A673 (cell line): ENCODE data around the gene SDK1. TPM values are rescaled to one million over a fixed set of nuclear protein-coding genes. Genes with fewer than 3 reads are reported as not detected.

Experiments
- BruUV-seq: library from RNA; stranded (reverse); fragments of 400-500 nt; replicated peaks from 2 replicates; lab custom pipeline; 2021; lab: Mats Ljungman, UMichigan
- CTCF ChIA-PET: fragments of 300-600 bp; sonication (Branson Sonifier 250); formaldehyde crosslinking; loops from one replicate; lab custom pipeline; 2022; ENCODE audit warnings: antibody characterized with exemption; lab: Charles Lee
- POLR2A ChIA-PET: fragments of 300-600 bp; sonication (Branson Sonifier 250); formaldehyde crosslinking; loops from one replicate; lab custom pipeline; 2022; ENCODE audit warnings: antibody characterized with exemption; ENCODE audit not compliant: low non-redundant PET; lab: Charles Lee
- DNase-seq: peaks from one replicate; pipeline ENCODE4 v3.0.0-alpha.2; 2015; ENCODE audit warnings: low spot score
- H3K27ac ChIP-seq: fragments of 200-600 bp; sonication (generic); 2 replicates; pipeline ENCODE4 v1.5.1; 2016; ENCODE audit warnings: mixed run types, low read depth, mild to moderate bottlenecking, mixed read lengths, antibody characterized with exemption, low read length; ENCODE audit not compliant: poor library complexity, severe bottlenecking
- H3K27me3 ChIP-seq: fragments of 200-600 bp; sonication (generic); replicated peaks from 2 replicates; pipeline ENCODE4 v1.6.1; 2017; ENCODE audit warnings: mixed run types, low read depth, mild to moderate bottlenecking, mixed read lengths, antibody characterized with exemption, low read length; ENCODE audit not compliant: insufficient read depth, poor library complexity
- H3K36me3 ChIP-seq: fragments of 200-600 bp; sonication (generic); 2 replicates; pipeline ENCODE4 v1.6.1; 2016; ENCODE audit warnings: mixed run types, mild to moderate bottlenecking, mixed read lengths, antibody characterized with exemption, low read length; ENCODE audit not compliant: insufficient read depth, poor library complexity, severe bottlenecking
- H3K4me1 ChIP-seq: fragments of 200-600 bp; sonication (generic); 2 replicates; pipeline ENCODE4 v1.6.1; 2017; ENCODE audit warnings: mixed run types, mild to moderate bottlenecking, mixed read lengths, antibody characterized with exemption, low read length; ENCODE audit not compliant: insufficient read depth, poor library complexity, severe bottlenecking
- H3K4me3 ChIP-seq: fragments of 200-600 bp; sonication (generic); 2 replicates; pipeline ENCODE4 v1.5.1; 2016; ENCODE audit warnings: low read depth, mixed run types, mild to moderate bottlenecking, mixed read lengths, low read length; ENCODE audit not compliant: poor library complexity, severe bottlenecking
- H3K9me3 ChIP-seq: fragments of 200-600 bp; sonication (generic); 2 replicates; pipeline ENCODE4 v1.6.1; 2016; ENCODE audit warnings: mixed run types, low read depth, mild to moderate bottlenecking, mixed read lengths, antibody characterized with exemption, low read length; ENCODE audit not compliant: poor library complexity, severe bottlenecking
- CTCF ChIP-seq: fragments of 300-800, 200-600 bp; sonication (generic); conservative IDR thresholded peaks from 2 replicates; pipeline ENCODE4 v1.5.1; 2017; ENCODE audit warnings: low read depth, mild to moderate bottlenecking, antibody characterized with exemption, low read length, moderate library complexity, mixed read lengths
- EZH2 ChIP-seq: fragments of 200-600 bp; sonication (generic); IDR thresholded peaks from 2 replicates; pipeline ENCODE4 v1.6.1; 2017; ENCODE audit warnings: borderline replicate concordance, low read depth, mild to moderate bottlenecking, mixed read lengths, antibody characterized with exemption, low read length; ENCODE audit not compliant: poor library complexity, severe bottlenecking
- intact Hi-C: fragments of 100-400 bp; cut with micrococcal nuclease; formaldehyde crosslinking; loops from one replicate; pipeline ENCODE4 v1.10.0; 2022; ENCODE audit not compliant: unreplicated experiment
- total RNA-seq: library from RNA; stranded (reverse); gene quantifications from 2 replicates; pipeline ENCODE4 v1.2.3, GENCODE V29; 2021

The SDK1 gene
- total RNA-seq, 1 experiment from 2014 or later = 14.7 TPM

- TF ChIP-seq CTCF = no peak
- no peak for TF ChIP-seq EZH2
- Histone ChIP-seq H3K27ac (no peak overlapping the region), H3K4me1 (no peaks in the 10 kb centered on the region), H3K27me3 (no peaks in the 10 kb centered on the region), H3K9me3 (no peaks in the 10 kb centered on the region), H3K4me3 (no peak overlapping the region), H3K36me3 (no peaks in the 10 kb centered on the region)
- BruUV-seq = no TSS peak
- intact Hi-C loops = no loop called here
- DNase-seq = no peak
- CTCF ChIA-PET = no interaction called here
- POLR2A ChIA-PET = no interaction called here
These were observed 674.3 kb downstream of the SDK1 start for GRCh38 chr7:3975371-3975770.

GRCh38 chr7:3977391-3977790 lies 676.3 kb downstream of the SDK1 start:
- ChIA-PET POLR2A (no interaction called here), CTCF (no interaction called here)
- H3K27ac ChIP-seq = no peak overlapping the region
- no peak for TF ChIP-seq CTCF
- TF ChIP-seq EZH2 = no peak
- H3K27me3 ChIP-seq = no peaks in the 10 kb centered on the region
- BruUV-seq = no TSS peak
- H3K36me3 ChIP-seq = no peaks in the 10 kb centered on the region
- H3K9me3 ChIP-seq = no peaks in the 10 kb centered on the region
- no peaks in the 10 kb centered on the region for H3K4me1 ChIP-seq
- intact Hi-C loops = no loop called here
- H3K4me3 ChIP-seq = no peak overlapping the region
- DNase-seq = no peak

- Histone ChIP-seq H3K27ac (no peak overlapping the region), H3K4me3 (no peak overlapping the region), H3K9me3 (no peaks in the 10 kb centered on the region), H3K36me3 (no peaks in the 10 kb centered on the region), H3K27me3 (no peaks in the 10 kb centered on the region), H3K4me1 (no peaks in the 10 kb centered on the region)
- no peak for DNase-seq
- POLR2A ChIA-PET = no interaction called here
- TF ChIP-seq CTCF (no peak), EZH2 (no peak)
- no TSS peak for BruUV-seq
- intact Hi-C loops = no loop called here
- CTCF ChIA-PET = no interaction called here
These were observed 677.8 kb downstream of the SDK1 start for GRCh38 chr7:3978839-3979238.
